Measurements from ENCODE around the gene CLIP1.
A peak's percentile ranks its signal among the peaks of the same experiment; 100 is the strongest.
"Not testable (repeated sequence)": the region's sequence is repeated elsewhere in the genome, so short reads cannot be mapped to it uniquely, and the experiment has no call there.

CLIP1 gene

GRCh38 chr12:122435186-122435585 lies 12.7 kb upstream of the CLIP1 start:
- no peak for DNase-seq (ENCODE audit: low spot score)

- DNase-seq (ENCODE audit: low spot score): not testable (repeated sequence)
Observed at GRCh38 chr12:122429043-122429442, 6.6 kb upstream of the CLIP1 start.

DNA sequence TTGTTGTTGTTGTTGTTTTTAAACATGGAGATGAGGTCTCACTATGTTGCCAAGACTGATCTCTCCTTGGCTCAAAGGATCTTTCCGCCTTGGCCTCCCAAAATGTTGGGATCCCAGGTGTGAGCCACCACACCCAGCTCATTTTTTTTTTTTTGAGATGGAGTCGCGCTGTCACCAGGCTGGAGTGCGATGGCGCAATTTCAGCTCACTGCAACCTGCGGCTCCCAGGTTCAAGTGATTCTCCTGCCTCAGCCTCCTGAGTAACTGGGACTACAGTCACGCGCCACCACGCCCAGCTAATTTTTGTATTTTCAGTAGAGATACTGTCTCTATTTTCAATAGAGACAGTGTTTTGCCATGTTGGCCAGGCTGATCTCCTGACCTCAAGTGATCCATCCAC lies 4.9 kb upstream of the CLIP1 start:
- DNase-seq (ENCODE audit: low spot score): no peak

GRCh38 chr12:122423258-122424165 lies 1.0 kb upstream of the CLIP1 start:
- peak; percentile 58 for DNase-seq (ENCODE audit: low spot score)

DNA sequence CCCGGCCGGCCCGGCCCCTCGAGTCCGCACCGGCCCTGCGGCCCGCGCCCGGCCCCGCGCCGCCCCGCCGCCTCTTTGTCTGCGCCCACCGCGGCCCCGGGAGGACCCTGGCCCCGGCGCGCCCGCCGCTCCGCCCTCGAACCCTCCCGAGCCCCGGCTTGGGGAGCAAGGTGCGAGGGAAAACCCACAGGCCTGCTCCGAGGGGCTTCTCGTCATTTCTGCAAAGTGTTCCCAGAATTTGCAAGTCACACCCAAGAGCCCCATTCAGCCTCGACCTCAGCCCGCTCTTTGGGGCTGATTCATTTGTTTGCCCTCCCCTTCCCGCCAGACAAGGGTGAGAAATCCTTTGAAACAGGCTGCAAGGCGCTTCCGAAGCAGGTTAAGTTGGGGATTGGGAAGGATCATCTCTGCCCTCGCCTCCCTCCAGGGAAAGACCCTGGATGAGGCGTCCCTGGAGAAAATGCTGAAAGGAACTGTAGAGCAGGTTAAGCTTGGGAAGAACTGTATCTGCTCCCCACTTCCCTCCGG lies 325 bp upstream of the CLIP1 start:
- DNase-seq (ENCODE audit: low spot score): peak; percentile 17

- DNase-seq (ENCODE audit: low spot score): peak; percentile 52
Observed at GRCh38 chr12:122421187-122421820, 1.2 kb downstream of the CLIP1 start.

GRCh38 chr12:122420471-122421162 lies 1.9 kb downstream of the CLIP1 start:
- no peak for DNase-seq (ENCODE audit: low spot score)

DNA sequence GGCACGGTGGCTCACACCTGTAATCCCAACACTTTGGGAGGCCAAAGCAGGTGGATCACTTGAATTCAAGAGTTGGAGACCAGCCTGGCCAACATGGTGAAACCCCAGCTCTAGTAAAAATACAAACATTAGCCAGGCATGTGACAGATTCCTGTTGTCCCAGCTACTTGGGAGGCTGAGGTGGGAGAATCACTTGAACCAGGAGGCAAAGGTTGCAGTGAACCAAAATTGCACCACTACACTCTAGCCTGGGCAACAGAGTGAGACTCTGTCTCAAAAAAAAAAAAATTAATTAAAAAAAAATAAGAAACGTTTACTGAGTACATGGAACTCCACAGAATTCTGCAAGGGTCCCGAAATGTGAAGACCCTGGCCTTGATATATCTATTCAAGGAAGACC lies 3.4 kb downstream of the CLIP1 start:
- not testable (repeated sequence) for DNase-seq (ENCODE audit: low spot score)

GRCh38 chr12:122415665-122416064 lies 6.8 kb downstream of the CLIP1 start:
- not testable (repeated sequence) for DNase-seq (ENCODE audit: low spot score)

DNA sequence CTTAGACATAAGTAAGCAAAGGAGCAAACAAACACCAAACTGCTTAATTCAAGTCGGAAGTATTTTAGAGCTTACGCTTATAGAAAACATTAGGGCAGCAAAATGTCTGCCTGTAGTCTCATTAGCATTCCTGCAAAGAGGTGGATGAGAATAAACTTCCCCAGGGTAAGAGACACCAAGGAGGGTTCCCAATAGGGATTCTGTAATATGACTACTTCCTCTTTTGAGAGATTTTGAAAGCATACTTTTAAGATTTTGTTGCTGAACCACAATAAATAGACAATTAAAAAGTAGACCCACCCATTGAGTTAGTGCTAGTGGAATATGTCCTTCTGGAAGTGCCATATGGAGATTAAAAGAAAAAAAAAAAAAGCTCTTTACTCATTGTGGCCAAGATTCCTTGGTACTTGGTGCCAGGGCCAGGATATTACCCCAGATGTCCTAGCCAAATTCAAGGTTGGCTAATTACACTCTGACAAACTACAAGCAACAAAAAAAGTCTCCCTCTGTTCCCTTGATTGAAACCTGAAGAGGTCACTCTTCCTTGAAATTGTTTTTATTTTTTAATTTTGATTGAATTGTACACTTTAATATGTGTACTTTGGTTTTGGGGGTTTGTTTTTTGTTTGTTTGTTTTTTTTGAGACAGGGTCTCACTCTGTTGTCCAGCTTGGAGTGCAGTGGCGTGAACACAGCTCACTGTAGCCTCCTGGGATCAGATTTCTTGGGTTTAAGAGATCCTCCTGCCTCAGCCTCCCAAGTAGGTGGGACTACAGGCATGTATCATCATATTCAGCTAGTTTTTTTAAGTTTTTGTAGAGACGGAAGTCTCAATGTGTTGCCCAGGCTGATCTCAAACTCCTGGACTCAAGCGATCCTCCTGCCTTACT lies 8.7 kb downstream of the CLIP1 start:
- no peak for DNase-seq (ENCODE audit: low spot score)

DNA sequence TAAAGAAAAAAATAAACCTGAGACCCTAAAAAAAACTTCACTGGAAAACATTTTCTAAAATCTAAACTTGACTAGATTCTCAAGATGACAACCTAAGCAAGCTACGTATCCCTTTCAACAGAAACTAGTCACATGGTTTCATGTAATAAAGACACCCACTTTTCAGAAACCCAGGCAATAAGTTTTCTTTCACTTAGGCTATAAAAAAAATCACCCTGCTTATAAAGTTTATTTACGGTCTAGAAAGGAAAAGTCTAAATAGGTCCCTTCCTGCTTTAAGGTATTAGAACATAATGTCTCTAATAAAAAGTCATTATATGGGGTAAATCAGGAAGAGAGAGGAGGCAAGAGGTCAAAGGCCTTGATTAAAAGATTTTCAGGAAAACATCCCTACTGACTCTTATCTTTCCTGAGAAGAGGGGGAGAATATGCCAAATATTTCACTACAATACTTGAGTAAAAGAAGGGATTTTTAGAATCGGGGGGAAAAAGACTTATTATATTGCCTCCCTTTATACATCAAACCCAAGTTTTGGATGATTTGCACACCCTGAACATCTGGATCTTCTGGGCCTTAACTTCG lies 9.5 kb downstream of the CLIP1 start:
- no peak for DNase-seq (ENCODE audit: low spot score)

GRCh38 chr12:122411537-122411936 lies 10.9 kb downstream of the CLIP1 start:
- DNase-seq (ENCODE audit: low spot score): peak; percentile 25

GRCh38 chr12:122407208-122407607 lies 15.3 kb downstream of the CLIP1 start:
- DNase-seq (ENCODE audit: low spot score): no peak

GRCh38 chr12:122406701-122407164 lies 15.7 kb downstream of the CLIP1 start:
- DNase-seq (ENCODE audit: low spot score): peak; percentile 8

GRCh38 chr12:122403831-122404230 lies 18.6 kb downstream of the CLIP1 start:
- DNase-seq (ENCODE audit: low spot score): no peak

DNA sequence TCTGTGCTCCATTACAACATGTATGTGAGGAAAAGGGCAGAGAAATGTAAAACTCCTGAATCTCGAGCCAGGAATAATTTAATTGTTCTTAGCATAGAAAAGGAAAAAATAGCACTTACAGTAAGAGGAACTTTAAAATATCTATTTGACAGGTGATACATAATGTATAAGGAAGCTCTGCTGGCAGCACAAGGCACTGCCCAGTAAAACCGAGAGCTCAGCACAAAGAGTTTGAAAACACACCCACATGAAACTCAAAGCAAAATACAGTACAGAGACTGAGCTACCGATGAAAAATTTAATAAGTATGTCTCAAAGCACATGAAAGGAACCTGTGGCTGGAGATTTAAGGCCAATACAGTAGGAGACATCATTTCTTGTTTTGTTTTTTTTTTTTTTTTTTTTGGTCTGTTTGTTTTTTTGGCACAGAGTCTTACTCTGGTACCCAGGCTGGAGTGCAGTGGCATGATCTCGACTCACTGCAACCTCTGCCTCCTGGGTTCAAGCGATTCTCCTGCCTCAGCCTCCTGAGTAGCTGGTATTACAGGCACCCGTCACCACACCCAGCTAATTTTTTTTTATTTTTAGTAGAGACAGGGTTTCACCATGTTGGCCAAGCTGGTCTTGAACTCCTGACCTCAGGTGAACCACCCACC lies 19.2 kb downstream of the CLIP1 start:
- no peak for DNase-seq (ENCODE audit: low spot score)

DNA sequence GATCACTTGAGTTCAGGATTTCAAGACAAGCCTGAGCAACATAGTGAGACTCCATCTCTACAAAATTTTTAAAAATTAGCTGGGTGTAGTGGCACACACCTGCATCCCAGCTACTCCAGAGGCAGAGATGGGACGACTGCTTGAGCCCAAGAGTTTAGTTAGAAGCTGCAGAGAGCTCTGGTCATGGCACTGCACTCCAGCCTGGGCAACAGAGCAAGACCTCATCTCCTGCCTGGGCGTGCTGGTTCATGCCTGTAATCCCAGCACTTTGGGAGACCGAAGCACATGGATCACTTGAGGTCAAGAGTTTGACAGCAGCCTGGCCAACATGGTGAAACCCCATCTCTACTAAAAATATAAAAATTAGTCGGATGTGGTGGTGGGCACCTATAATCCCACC lies 20.2 kb downstream of the CLIP1 start:
- no peak for DNase-seq (ENCODE audit: low spot score)

GRCh38 chr12:122399592-122400373 lies 22.7 kb downstream of the CLIP1 start:
- DNase-seq (ENCODE audit: low spot score): peak; percentile 80

- DNase-seq (ENCODE audit: low spot score): no peak
Observed at GRCh38 chr12:122399254-122399591, 23.2 kb downstream of the CLIP1 start.

DNA sequence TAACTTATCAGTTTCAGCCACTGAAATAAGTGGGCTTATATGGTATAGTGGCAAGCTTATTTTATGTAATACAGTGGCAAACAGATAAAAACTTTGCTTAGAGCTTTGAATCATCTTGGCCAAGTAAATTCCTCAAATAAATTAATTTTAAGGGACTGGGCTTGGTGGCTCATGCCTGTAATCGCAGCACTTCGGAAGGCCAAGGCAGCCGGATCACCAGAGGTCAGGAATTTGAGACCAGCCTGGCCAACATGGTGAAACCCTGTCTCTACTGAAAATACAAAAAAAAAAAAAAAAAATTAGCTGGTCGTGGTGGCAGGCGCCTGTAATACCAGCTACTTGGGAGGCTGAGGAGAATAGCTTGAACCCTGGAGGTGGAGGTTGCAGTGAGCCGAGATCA lies 24.5 kb downstream of the CLIP1 start:
- DNase-seq (ENCODE audit: low spot score): not testable (repeated sequence)
